Keratinocyte (primary cell): ENCODE measurements around the gene MINPP1. TPM values are rescaled to one million over a fixed set of nuclear protein-coding genes. Genes with fewer than 3 reads are reported as not detected.

ENCODE experiments used
- DNase-seq: peaks from one replicate; pipeline ENCODE4 v3.0.0-alpha.2; 2011; ENCODE audit warnings: low read depth, missing footprints, low spot score
- FAIRE-seq: peaks from 2 replicates; lab custom pipeline; 2011; peaks lifted over from hg19 to GRCh38; lab: Jason Lieb, UNC
- H2AFZ ChIP-seq: 2 replicates; pipeline ENCODE4 v1.6.0; 2012; ENCODE audit warnings: low read length, control low read depth, inconsistent platforms; ENCODE audit not compliant: control insufficient read depth
- H3K27ac ChIP-seq: 2 replicates; pipeline ENCODE4 v1.5.1; 2011; ENCODE audit warnings: low read length; ENCODE audit not compliant: control insufficient read depth, insufficient read depth
- H3K27me3 ChIP-seq: 3 replicates; pipeline ENCODE4 v1.6.0; 2011; ENCODE audit warnings: low read length; ENCODE audit not compliant: control insufficient read depth, insufficient read depth; ENCODE audit errors: extremely low read depth
- H3K36me3 ChIP-seq, 2 experiments: 2 replicates in 1 of 2; 3 replicates in 1 of 2; pipeline ENCODE4 v1.5.1; 2011; ENCODE audit warnings: low read length in 2 of 2, mild to moderate bottlenecking in 1 of 2; ENCODE audit not compliant: control insufficient read depth in 2 of 2, insufficient read depth in 2 of 2; ENCODE audit errors: extremely low read depth in 1 of 2
- H3K4me1 ChIP-seq: 3 replicates; pipeline ENCODE4 v1.5.1; 2011; ENCODE audit warnings: low read length; ENCODE audit not compliant: control insufficient read depth, insufficient read depth; ENCODE audit errors: extremely low read depth
- H3K4me2 ChIP-seq: 3 replicates; pipeline ENCODE4 v1.6.0; 2011; ENCODE audit warnings: low read depth, low read length; ENCODE audit not compliant: control insufficient read depth, insufficient read depth; ENCODE audit errors: extremely low read depth
- H3K4me3 ChIP-seq, 3 experiments: fragments of 200-600 bp in 1 of 3; sonication (generic) in 1 of 3; 2 replicates in 2 of 3; 3 replicates in 1 of 3; pipeline ENCODE4 v1.5.1; 2011 to 2016; ENCODE audit warnings: low read length in 3 of 3, mild to moderate bottlenecking in 3 of 3, control low read depth in 2 of 3, inconsistent platforms in 1 of 3, low read depth in 1 of 3, mixed read lengths in 1 of 3, mixed run types in 1 of 3, moderate library complexity in 1 of 3; ENCODE audit not compliant: control insufficient read depth in 2 of 3, insufficient read depth in 2 of 3; ENCODE audit errors: extremely low read depth in 1 of 3
- H3K79me2 ChIP-seq: 2 replicates; pipeline ENCODE4 v1.6.0; 2012; ENCODE audit warnings: low read length; ENCODE audit not compliant: control insufficient read depth, insufficient read depth
- H3K9ac ChIP-seq: 3 replicates; pipeline ENCODE4 v1.6.0; 2011; ENCODE audit warnings: low read length; ENCODE audit not compliant: control insufficient read depth, insufficient read depth; ENCODE audit errors: extremely low read depth
- H3K9me1 ChIP-seq: 3 replicates; pipeline ENCODE4 v1.6.0; 2011; ENCODE audit warnings: low read length; ENCODE audit not compliant: control insufficient read depth, insufficient read depth; ENCODE audit errors: extremely low read depth
- H3K9me3 ChIP-seq: 2 replicates; pipeline ENCODE4 v1.5.1; 2012; ENCODE audit warnings: low read depth, low read length; ENCODE audit not compliant: control insufficient read depth
- H4K20me1 ChIP-seq: 3 replicates; pipeline ENCODE4 v1.6.0; 2011; ENCODE audit warnings: low read length; ENCODE audit not compliant: control insufficient read depth, insufficient read depth; ENCODE audit errors: extremely low read depth
- EZH2 ChIP-seq: IDR thresholded peaks from one replicate; pipeline ENCODE4 v1.6.1; 2012; ENCODE audit warnings: inconsistent platforms, mild to moderate bottlenecking, low read length, moderate library complexity
- dilution Hi-C: fragments of 300-500 bp; cut with MboI; formaldehyde crosslinking; loops from one replicate; pipeline ENCODE4 v1.7.0; 2020; ENCODE audit warnings: low sequenced_read_pairs; ENCODE audit not compliant: extremely low pct_ligation_motif_present
- polyA plus RNA-seq, 5 experiments: library from polyadenylated mRNA; depleted of rRNA in 3 of 5; stranded (reverse) in 3 of 5; stranded (forward) in 1 of 5; unstranded in 1 of 5; fragments of >200 nt; gene quantifications; 1 replicate in 1 of 5; 2 replicates in 3 of 5; 3 replicates in 1 of 5; pipeline versions ENCODE4 v1.2.1 to v1.2.3, GENCODE V29; 2011 to 2012; ENCODE audit warnings: missing spikeins in 2 of 5, low read depth in 1 of 5, low replicate concordance in 1 of 5
- TF ChIP-seq, protein P1 (sequence below), 3 experiments: IDR thresholded peaks in 1 of 3; conservative IDR thresholded peaks in 1 of 3; optimal IDR thresholded peaks in 1 of 3; 2 replicates in 2 of 3; 3 replicates in 1 of 3; pipeline versions ENCODE3 to v1.5.1; 2011; ENCODE audit warnings: low read length in 3 of 3, mild to moderate bottlenecking in 3 of 3, moderate library complexity in 2 of 3, control low read depth in 1 of 3, inconsistent platforms in 1 of 3; ENCODE audit not compliant: insufficient read depth in 2 of 3; ENCODE audit errors: extremely low read depth in 1 of 3

The MINPP1 gene
- polyA plus RNA-seq, 1 donor (not counting 4 experiments of a cell fraction or from before 2014, with no cell fraction given), result 17.7 TPM

DNA sequence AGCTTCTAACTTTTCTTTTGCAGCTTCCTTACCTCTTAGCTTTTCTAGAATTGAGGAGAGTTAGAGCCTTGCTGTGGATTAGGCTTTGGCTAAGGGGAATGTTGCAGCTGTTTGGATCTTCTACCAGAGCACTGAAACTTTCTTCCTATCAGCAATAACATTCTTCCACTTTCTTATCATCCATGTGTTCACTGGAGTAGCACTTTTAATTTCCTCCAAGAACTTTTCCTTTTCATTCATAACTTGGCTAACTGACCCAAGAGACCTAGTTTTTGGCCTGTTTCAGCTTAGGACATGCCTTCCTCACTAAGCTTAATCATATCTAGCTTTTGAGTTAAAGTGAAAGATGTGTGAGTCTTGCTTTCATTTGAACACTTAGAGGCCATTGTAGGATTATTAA is 19.6 kb downstream of the MINPP1 start:
- no peaks in the 10 kb centered on the region for H3K4me1 ChIP-seq
- no peak overlapping the region for H2AFZ ChIP-seq
- no peak overlapping the region for H3K27ac ChIP-seq
- no peaks in the 10 kb centered on the region for H3K79me2 ChIP-seq
- H4K20me1 ChIP-seq, result no peaks in the 10 kb centered on the region
- no peak overlapping the region for H3K4me2 ChIP-seq
- H3K9me1 ChIP-seq, result no peaks in the 10 kb centered on the region
- FAIRE-seq (peak; percentile 29), DNase-seq (no peak)
- H3K27me3 ChIP-seq, result no peaks in the 10 kb centered on the region
- peaks cover 3 to 9% of the 10 kb centered on the region in 2 experiments for H3K36me3 ChIP-seq
- no peak overlapping the region for H3K9ac ChIP-seq
- H3K9me3 ChIP-seq, result no peaks in the 10 kb centered on the region
- TF ChIP-seq EZH2, result no peak
- TF ChIP-seq, protein P1, sequence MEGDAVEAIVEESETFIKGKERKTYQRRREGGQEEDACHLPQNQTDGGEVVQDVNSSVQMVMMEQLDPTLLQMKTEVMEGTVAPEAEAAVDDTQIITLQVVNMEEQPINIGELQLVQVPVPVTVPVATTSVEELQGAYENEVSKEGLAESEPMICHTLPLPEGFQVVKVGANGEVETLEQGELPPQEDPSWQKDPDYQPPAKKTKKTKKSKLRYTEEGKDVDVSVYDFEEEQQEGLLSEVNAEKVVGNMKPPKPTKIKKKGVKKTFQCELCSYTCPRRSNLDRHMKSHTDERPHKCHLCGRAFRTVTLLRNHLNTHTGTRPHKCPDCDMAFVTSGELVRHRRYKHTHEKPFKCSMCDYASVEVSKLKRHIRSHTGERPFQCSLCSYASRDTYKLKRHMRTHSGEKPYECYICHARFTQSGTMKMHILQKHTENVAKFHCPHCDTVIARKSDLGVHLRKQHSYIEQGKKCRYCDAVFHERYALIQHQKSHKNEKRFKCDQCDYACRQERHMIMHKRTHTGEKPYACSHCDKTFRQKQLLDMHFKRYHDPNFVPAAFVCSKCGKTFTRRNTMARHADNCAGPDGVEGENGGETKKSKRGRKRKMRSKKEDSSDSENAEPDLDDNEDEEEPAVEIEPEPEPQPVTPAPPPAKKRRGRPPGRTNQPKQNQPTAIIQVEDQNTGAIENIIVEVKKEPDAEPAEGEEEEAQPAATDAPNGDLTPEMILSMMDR (optimal IDR thresholded peaks at IDR 0.05 in 1 of 3, IDR thresholded peaks at IDR 0.05 in 1 of 3, conservative IDR thresholded peaks at IDR 0.05 in 1 of 3; ENCODE audit: extremely low read depth in 1 of 3, insufficient read depth in 2 of 3, low read length in 3 of 3), result no peak
- H3K4me3 ChIP-seq, result no peak overlapping the region
- dilution Hi-C loops, result no loop called here

DNA sequence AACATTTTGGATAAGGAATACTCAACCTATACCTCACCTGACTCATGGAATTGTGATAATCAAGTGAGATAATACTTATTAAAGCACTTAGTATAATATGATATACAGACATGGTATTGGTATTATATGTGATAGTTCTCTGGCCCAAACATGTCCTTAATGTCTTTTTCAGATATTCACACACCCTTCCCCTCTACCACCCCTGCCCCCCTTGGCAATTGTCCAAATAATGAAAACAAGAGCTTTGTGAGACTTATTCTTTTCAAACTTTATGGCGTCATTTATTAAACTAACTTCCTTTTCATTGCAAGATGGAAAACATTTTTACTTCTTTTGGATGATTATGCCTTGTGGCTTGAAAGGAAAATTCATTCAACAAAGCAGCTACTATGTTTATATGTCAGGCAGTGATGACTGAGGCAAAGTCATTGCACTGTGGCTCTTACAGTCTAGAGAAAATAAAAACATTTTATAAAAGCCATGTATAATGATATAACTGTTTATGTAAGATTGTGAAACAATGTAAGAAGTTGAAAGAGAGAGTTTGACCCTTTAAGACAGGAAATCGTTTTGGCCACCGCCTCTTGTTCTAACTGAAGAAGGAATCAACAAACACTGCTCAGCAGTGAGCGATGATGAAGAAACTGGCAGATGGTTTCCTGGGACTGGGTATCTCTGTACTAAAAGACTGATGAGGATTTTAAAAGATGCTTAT is 27.4 kb downstream of the MINPP1 start:
- H3K4me2 ChIP-seq, result no peak overlapping the region
- no peak overlapping the region for H3K9ac ChIP-seq
- no peak overlapping the region for H2AFZ ChIP-seq
- no peak overlapping the region for H3K4me3 ChIP-seq
- FAIRE-seq (no peak), DNase-seq (no peak)
- H4K20me1 ChIP-seq, result no peaks in the 10 kb centered on the region
- H3K36me3 ChIP-seq, result peaks cover 0 to 1% of the 10 kb centered on the region in 2 experiments
- dilution Hi-C loops, result no loop called here
- H3K27ac ChIP-seq, result no peak overlapping the region
- no peaks in the 10 kb centered on the region for H3K27me3 ChIP-seq
- no peak for TF ChIP-seq EZH2
- TF ChIP-seq, protein P1 (optimal IDR thresholded peaks at IDR 0.05 in 1 of 3, IDR thresholded peaks at IDR 0.05 in 1 of 3, conservative IDR thresholded peaks at IDR 0.05 in 1 of 3; ENCODE audit: extremely low read depth in 1 of 3, insufficient read depth in 2 of 3, low read length in 3 of 3), result no peak
- no peaks in the 10 kb centered on the region for H3K4me1 ChIP-seq
- no peaks in the 10 kb centered on the region for H3K9me3 ChIP-seq
- no peaks in the 10 kb centered on the region for H3K79me2 ChIP-seq
- H3K9me1 ChIP-seq, result no peaks in the 10 kb centered on the region
